Stimulated activated CD4-positive, alpha-beta T cell treated with anti-CD3 and anti-CD28 coated beads, Interleukin-15, amount 100 ng/mL, for 48 hours (primary cell): ENCODE data around the gene CRABP2.
A peak's percentile ranks its signal among the peaks of the same experiment; 100 is the strongest.

Source experiments
- DNase-seq, 2 donors: peaks; one replicate each; pipeline ENCODE4 v3.0.0-alpha.2; 2020; ENCODE audit warnings: low read depth in 2 of 2

Gene CRABP2

GRCh38 chr1:156705321-156705917 is at the start of gene CRABP2:
Gene CRABP2, minus strand, starts transcription at chr1:156705583. Its CDS starts 137 bp downstream, at chr1:156705446.
- no peak for DNase-seq

- no peak for DNase-seq
Observed at GRCh38 chr1:156754219-156754618, 48.8 kb upstream of the CRABP2 start.

GRCh38 chr1:156752843-156753482 is 47.6 kb upstream of the CRABP2 start:
- DNase-seq, result no peak

GRCh38 chr1:156751757-156752481 is 46.5 kb upstream of the CRABP2 start:
- DNase-seq, result peak; percentile 96 to 98

- DNase-seq, result no peak
Observed at GRCh38 chr1:156751451-156751756, 46.0 kb upstream of the CRABP2 start, which contains the start of gene HDGF. Gene HDGF, minus strand, starts transcription at chr1:156751675. Its CDS starts 246 bp downstream, at chr1:156751429.

- DNase-seq, result no peak
Observed at GRCh38 chr1:156750711-156751450, 45.5 kb upstream of the CRABP2 start.

- no peak for DNase-seq
Observed at GRCh38 chr1:156750191-156750672, 44.8 kb upstream of the CRABP2 start.

- no peak for DNase-seq
Observed at GRCh38 chr1:156749419-156750118, 44.2 kb upstream of the CRABP2 start.

GRCh38 chr1:156748670-156749418 is 43.5 kb upstream of the CRABP2 start:
- no peak for DNase-seq

GRCh38 chr1:156747742-156748669 is 42.6 kb upstream of the CRABP2 start:
- no peak for DNase-seq

- no peak for DNase-seq
Observed at GRCh38 chr1:156746728-156747631, 41.6 kb upstream of the CRABP2 start.

- no peak for DNase-seq
Observed at GRCh38 chr1:156746406-156746727, 41.0 kb upstream of the CRABP2 start.

- no peak for DNase-seq
Observed at GRCh38 chr1:156745881-156746280, 40.5 kb upstream of the CRABP2 start.

- DNase-seq, result no peak
Observed at GRCh38 chr1:156744786-156745419, 39.5 kb upstream of the CRABP2 start.

- no peak for DNase-seq
Observed at GRCh38 chr1:156744344-156744743, 39.0 kb upstream of the CRABP2 start.

- DNase-seq, result no peak
Observed at GRCh38 chr1:156743367-156744302, 38.3 kb upstream of the CRABP2 start.

- DNase-seq, result no peak
Observed at GRCh38 chr1:156742801-156743200, 37.4 kb upstream of the CRABP2 start.
